ENCODE data around the gene RPS6KA3. TPM values are rescaled to one million over a fixed set of nuclear protein-coding genes. Genes with fewer than 3 reads are reported as not detected.

RPS6KA3 gene
- total and polyA plus RNA-seq, 2 of the 8 experiments (the other 6 are each of a cell fraction or from before 2014, with no cell fraction given): 7.1 to 13.0 TPM

GRCh38 chrX:20151689-20152088 is 115.0 kb downstream of the RPS6KA3 start (continued):
- TF ChIP-seq FOSL1 (IDR thresholded peaks at IDR 0.05; ENCODE audit: insufficient read depth, low read depth, low read length) (no peak), BRCA1 (IDR thresholded peaks at IDR 0.05; ENCODE audit: low read depth, low read length) (no peak)
